Esophagus muscularis mucosa (tissue), 4 donors: ENCODE measurements around the gene CELSR1. TPM values are rescaled to one million over a fixed set of nuclear protein-coding genes. Genes with fewer than 3 reads are reported as not detected.
"Not testable (repeated sequence)": the region's sequence is repeated elsewhere in the genome, so short reads cannot be mapped to it uniquely, and the experiment has no call there.

ENCODE experiments used
- DNase-seq: peaks from one replicate; pipeline ENCODE4 v3.0.0-alpha.2; 2017; ENCODE audit errors: extremely low spot score
- H3K27ac ChIP-seq, 4 donors: fragments of 200-600 bp; sonication (generic); replicated peaks in 1 of 4; 1 replicate in 3 of 4; 2 replicates in 1 of 4; pipeline ENCODE4 v1.5.1; 2016 to 2019; ENCODE audit warnings: mild to moderate bottlenecking in 1 of 4
- H3K27me3 ChIP-seq, 4 donors: fragments of 200-600 bp; sonication (generic); one replicate each; pipeline versions ENCODE4 v1.5.1 to v1.6.0; 2016 to 2019
- H3K36me3 ChIP-seq, 4 donors: fragments of 200-600 bp; sonication (generic); one replicate each; pipeline ENCODE4 v1.5.1; 2016 to 2019
- H3K4me1 ChIP-seq, 4 donors: fragments of 200-600 bp; sonication (generic); one replicate each; pipeline ENCODE4 v1.5.1; 2016 to 2019
- H3K4me3 ChIP-seq, 4 donors: fragments of 200-600 bp; sonication (generic); 1 replicate in 2 of 4; 2 replicates in 2 of 4; pipeline ENCODE4 v1.5.1; 2016 to 2019; ENCODE audit warnings: mild to moderate bottlenecking in 4 of 4, moderate library complexity in 1 of 4
- H3K9me3 ChIP-seq, 4 donors: fragments of 200-600 bp; sonication (generic); 1 replicate in 3 of 4; 2 replicates in 1 of 4; pipeline ENCODE4 v1.5.1; 2016 to 2019
- EP300 ChIP-seq: sonication (generic); formaldehyde crosslinking; IDR thresholded peaks from one replicate; pipeline ENCODE4 v1.6.1; 2017; ENCODE audit warnings: antibody characterized with exemption
- POLR2A ChIP-seq: fragments of 450-650 bp; IDR thresholded peaks from one replicate; pipeline ENCODE4 v1.6.1; 2017; ENCODE audit warnings: antibody characterized with exemption, moderate library complexity, mild to moderate bottlenecking, low read depth
- POLR2AphosphoS5 ChIP-seq, 2 donors: sonication (generic); formaldehyde crosslinking; IDR thresholded peaks; one replicate each; pipeline ENCODE4 v1.6.1; 2017; ENCODE audit warnings: antibody characterized with exemption in 2 of 2
- WGBS: methylation state at CpG from one replicate; pipeline ENCODE4 v1.1.5; 2018; 5-methylcytosine and 5-hydroxymethylcytosine counted together
- intact Hi-C: fragments of 100-400 bp; cut with DNase I; formaldehyde crosslinking; loops from one replicate; pipeline ENCODE4 v1.15.1; 2023
- total RNA-seq, 4 donors: library from RNA; depleted of rRNA; stranded (reverse); fragments of >200 nt; gene quantifications; one replicate each; pipeline versions ENCODE4 v1.1.0 to v1.2.1, GENCODE V29; 2016
- TF ChIP-seq, protein P1 (sequence below), 3 experiments: fragments of 200-600 bp in 2 of 3; fragments of 450-650 bp in 1 of 3; sonication (generic) in 2 of 3; IDR thresholded peaks; one replicate each; pipeline ENCODE4 v1.5.1; 2017 to 2019; ENCODE audit warnings: antibody characterized with exemption in 3 of 3, mild to moderate bottlenecking in 2 of 3, moderate library complexity in 1 of 3

CELSR1 gene
- total RNA-seq, 4 donors from 2014 or later = 2.5 to 2.7 (median 2.6) TPM

- no peak overlapping the region for H3K4me3 ChIP-seq
- DNase-seq = no peak
- TF ChIP-seq POLR2A (no peak), POLR2AphosphoS5 (IDR thresholded peaks at IDR 0.05) (no peak), EP300 (no peak)
- TF ChIP-seq, protein P1, sequence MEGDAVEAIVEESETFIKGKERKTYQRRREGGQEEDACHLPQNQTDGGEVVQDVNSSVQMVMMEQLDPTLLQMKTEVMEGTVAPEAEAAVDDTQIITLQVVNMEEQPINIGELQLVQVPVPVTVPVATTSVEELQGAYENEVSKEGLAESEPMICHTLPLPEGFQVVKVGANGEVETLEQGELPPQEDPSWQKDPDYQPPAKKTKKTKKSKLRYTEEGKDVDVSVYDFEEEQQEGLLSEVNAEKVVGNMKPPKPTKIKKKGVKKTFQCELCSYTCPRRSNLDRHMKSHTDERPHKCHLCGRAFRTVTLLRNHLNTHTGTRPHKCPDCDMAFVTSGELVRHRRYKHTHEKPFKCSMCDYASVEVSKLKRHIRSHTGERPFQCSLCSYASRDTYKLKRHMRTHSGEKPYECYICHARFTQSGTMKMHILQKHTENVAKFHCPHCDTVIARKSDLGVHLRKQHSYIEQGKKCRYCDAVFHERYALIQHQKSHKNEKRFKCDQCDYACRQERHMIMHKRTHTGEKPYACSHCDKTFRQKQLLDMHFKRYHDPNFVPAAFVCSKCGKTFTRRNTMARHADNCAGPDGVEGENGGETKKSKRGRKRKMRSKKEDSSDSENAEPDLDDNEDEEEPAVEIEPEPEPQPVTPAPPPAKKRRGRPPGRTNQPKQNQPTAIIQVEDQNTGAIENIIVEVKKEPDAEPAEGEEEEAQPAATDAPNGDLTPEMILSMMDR (IDR thresholded peaks at IDR 0.05) = no peak
- no peaks in the 10 kb centered on the region for H3K36me3 ChIP-seq
- H3K9me3 ChIP-seq = no peaks in the 10 kb centered on the region
- 74% methylated on average over 16 of the region's 17 CpGs for WGBS
- H3K4me1 ChIP-seq = no peaks in the 10 kb centered on the region
- H3K27me3 ChIP-seq = peaks cover 0 to 26% (median 0%) of the 10 kb centered on the region in 4 donors
- no peak overlapping the region for H3K27ac ChIP-seq
- intact Hi-C loops = no loop called here
Measured at GRCh38 chr22:46502440-46503175, 34.8 kb downstream of the CELSR1 start.

- TF ChIP-seq POLR2A (no peak), EP300 (no peak), POLR2AphosphoS5 (IDR thresholded peaks at IDR 0.05) (no peak)
- TF ChIP-seq, protein P1 (IDR thresholded peaks at IDR 0.05) = no peak
- Histone ChIP-seq H3K9me3 (no peaks in the 10 kb centered on the region), H3K4me1 (no peaks in the 10 kb centered on the region), H3K4me3 (no peak overlapping the region), H3K36me3 (no peaks in the 10 kb centered on the region), H3K27me3 (peaks cover 0 to 19% (median 0%) of the 10 kb centered on the region in 4 donors), H3K27ac (no peak overlapping the region)
- intact Hi-C loops = no loop called here
- 72% methylated on average over 3 of the region's 3 CpGs for WGBS
- no peak for DNase-seq
Measured at GRCh38 chr22:46501701-46502100, 35.7 kb downstream of the CELSR1 start.

DNA sequence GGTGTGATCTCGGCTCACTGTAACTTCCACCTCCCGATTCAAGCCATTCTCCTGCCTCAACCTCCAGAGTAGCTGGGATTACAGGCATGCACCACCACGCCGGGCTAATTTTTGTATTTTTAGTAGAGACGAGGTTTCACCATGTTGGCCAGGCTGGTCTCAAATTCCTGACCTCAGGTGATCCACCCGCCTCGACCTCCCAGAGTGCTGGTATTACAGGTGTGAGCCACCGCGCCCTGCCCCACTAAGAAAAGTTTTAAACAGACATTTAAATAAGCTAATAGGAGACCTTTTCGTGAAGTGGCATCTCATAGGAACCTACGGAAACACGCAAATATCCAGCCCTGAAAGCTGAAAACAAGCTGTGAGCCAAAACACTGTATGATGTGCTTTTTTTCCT lies 36.2 kb downstream of the CELSR1 start:
- H3K4me1 ChIP-seq, H3K4me3 ChIP-seq, intact Hi-C loops, DNase-seq, H3K27ac ChIP-seq, H3K36me3 ChIP-seq, H3K9me3 ChIP-seq: not testable (repeated sequence)
- 92% methylated on average over 12 of the region's 12 CpGs for WGBS
- H3K27me3 ChIP-seq = peaks cover 0 to 19% (median 0%) of the 10 kb centered on the region in 4 donors

- no peaks in the 10 kb centered on the region for H3K9me3 ChIP-seq
- H3K4me1 ChIP-seq = no peaks in the 10 kb centered on the region
- intact Hi-C loops = no loop called here
- 58% methylated on average over 15 of the region's 15 CpGs for WGBS
- H3K36me3 ChIP-seq = no peaks in the 10 kb centered on the region
- no peak for TF ChIP-seq EP300
- no peak for TF ChIP-seq POLR2A
- TF ChIP-seq POLR2AphosphoS5 (IDR thresholded peaks at IDR 0.05) = no peak
- TF ChIP-seq, protein P1 (IDR thresholded peaks at IDR 0.05) = no peak
- H3K27me3 ChIP-seq = peaks cover 0 to 19% (median 0%) of the 10 kb centered on the region in 4 donors
- H3K4me3 ChIP-seq = no peak overlapping the region
- no peak overlapping the region for H3K27ac ChIP-seq
- DNase-seq = no peak
Measured at GRCh38 chr22:46500201-46500600, 37.2 kb downstream of the CELSR1 start.

DNA sequence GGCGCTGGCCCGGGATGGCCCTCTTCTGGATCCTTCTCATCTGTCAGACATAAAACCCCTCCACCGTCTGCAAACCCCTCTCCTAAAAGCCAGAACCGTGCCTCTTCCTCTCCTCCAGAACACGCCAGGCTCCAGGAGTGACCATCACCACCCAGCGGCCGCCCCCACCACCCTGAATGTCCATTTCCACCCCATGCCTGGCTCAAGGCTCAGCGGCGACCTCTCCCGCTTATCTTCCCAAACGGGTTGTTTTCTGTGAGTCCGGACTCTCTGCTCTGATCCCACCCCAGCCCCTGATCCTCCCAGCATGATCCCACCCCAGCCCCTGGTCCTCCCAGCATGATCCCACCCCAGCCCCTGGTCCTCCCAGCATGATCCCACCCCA lies 37.6 kb downstream of the CELSR1 start:
- Histone ChIP-seq H3K36me3 (no peaks in the 10 kb centered on the region), H3K4me1 (no peaks in the 10 kb centered on the region), H3K27me3 (peaks cover 0 to 19% (median 0%) of the 10 kb centered on the region in 4 donors), H3K9me3 (no peaks in the 10 kb centered on the region), H3K4me3 (no peak overlapping the region), H3K27ac (no peak overlapping the region)
- TF ChIP-seq POLR2A (no peak), POLR2AphosphoS5 (IDR thresholded peaks at IDR 0.05) (no peak), EP300 (no peak)
- TF ChIP-seq, protein P1 (IDR thresholded peaks at IDR 0.05) = no peak
- 68% methylated on average over 12 of the region's 12 CpGs for WGBS
- DNase-seq = no peak
- intact Hi-C loops = no loop called here
